ENCODE results near the gene FAM83B.
"Not testable (repeated sequence)": the region's sequence is repeated elsewhere in the genome, so short reads cannot be mapped to it uniquely, and the experiment has no call there.

The FAM83B gene

DNA sequence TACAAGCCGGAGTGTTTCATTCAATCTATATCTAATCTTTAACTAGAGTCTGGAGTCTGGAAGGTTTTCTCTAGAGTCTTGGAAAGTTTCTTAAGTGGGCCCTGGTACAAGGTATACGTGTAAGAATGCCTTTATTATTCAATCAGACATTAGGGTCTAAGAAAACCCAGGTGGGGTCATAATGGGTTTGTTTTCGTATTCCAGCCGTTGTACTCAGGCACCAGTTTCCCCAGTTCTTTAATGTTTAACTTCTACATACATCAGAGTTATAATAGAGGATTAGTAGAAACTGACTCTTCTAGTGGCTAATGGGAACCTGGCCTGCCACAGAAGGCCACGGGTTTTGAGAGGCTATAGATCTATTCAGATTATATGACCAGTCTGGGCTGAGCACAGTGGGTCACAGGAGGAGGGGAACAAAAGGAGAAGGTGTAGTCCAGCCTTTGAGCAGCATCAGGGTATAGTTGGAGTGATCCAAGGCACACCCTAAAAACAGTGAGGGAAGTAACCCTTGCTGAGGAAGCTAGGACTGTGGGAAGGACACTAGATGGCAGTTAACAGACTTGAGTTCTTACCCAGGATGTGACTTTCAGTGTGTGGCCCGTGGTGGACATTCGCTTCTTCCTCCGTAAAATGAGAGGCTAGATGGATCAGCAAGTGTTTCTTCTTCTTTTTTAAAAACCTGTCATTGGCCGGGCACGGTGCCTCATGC is 15.5 kb downstream of the FAM83B start:
- no peak for DNase-seq

DNA sequence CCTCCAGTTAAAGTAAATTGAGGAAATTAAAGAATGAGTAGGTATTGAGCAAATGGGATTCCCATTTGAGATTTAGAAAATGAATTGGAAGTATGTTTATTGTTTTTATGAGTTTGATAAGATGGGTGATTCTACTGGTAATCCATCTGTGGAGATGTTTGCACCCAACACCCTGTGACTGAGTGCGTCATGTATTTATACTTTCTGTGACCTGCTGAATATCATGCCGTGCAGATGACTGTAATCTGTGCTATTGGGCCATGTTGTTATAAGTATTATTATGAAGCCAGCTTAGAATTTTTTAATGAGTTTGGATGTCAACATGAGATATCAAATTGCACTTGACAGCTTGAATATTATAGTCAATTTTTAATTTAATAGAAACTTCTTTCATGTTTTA is 17.7 kb downstream of the FAM83B start:
- DNase-seq, result no peak

DNA sequence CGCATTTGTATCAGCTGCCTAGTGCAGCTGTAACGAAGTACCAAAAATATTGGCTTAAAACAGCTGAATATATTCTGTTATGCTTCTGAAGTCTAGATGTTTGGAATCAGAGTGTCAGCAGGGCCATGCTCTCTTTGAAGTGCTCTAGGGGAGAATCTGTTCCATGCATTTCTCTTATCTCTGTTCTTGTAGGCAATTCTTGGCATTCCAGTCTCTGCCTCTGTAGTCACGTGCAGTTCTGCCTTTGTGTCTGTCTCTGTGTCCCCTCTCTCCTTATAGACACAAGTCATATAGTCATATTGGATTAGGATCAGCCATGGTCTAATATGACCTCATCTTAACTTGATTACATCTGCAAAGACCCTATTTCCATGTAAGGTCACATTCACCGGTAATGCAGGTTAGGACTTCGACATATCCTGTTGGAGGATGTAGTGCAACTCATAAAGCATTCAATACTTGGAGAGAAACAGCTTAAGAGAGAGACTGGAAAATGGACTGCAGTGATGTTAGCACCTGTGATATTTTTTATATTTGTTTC is 18.6 kb downstream of the FAM83B start:
- no peak for DNase-seq

DNA sequence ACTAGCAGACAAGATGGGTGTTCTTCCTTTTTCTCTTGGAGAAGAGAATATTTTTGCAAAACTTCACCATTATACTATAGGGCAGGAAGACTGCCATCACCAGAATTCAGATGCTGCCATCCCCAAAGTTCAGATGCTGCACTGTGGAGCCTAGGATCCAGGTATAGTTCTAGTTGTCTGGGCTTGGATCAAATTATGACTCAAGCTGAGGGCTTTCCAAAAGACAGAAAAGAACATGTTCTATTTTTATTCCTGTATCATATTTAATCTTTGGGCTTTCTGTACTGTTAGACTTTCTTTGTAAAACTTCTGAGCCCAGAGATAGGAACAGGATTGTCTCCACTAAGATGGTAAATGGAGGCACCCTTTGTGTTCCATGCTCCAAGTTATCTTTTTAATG is 22.0 kb downstream of the FAM83B start:
- no peak for DNase-seq

DNA sequence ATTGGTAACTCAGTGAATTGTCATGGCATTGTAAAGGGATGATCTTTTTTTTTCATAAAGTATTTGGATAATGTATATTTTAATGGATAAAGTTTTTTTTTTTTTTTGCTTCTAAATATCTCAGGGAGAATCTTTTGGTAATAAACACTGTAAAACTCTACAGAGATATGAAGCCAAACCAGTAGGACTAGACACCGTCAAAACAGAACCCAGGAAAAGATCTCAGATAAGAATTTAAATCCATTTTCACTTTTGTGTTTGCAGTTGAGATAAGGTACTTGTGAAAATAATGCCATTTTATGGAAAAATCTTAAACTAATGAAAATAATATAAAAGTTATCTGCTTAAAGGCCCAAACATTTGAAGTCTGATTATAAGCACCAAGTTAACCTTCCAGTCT is 27.0 kb downstream of the FAM83B start:
- no peak for DNase-seq

DNA sequence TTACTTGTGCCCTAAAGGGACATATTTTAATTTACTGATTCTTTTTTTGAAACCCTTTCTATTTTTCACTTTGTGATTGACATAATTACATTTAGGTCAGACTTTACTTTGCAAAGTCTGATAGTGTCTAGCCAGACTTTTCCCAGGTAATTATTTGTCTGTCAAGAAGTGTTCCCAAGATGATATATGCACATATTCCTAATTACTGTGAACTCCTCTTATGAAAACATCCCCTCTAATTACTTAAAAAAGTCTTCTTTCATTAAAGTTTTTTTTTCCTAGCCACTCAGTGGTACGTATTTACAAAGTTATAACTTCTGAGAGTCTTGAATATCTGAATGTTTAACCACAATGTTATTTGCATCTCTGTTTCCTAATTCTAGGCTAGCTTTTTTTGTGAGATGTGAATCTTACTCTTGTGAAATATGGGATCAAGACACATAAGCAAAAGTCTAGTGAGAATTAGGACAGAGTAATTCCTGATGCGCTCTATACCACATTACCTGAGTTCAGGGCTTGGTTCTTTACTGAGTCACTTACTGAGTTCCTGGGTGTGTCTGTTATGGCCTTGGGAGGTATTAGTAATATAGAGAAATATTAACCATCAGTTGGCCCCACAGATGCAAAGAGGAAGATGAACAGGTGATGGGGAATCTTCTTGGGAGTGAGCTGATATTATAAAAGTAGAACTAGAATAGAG is 27.9 kb downstream of the FAM83B start:
- no peak for DNase-seq

DNA sequence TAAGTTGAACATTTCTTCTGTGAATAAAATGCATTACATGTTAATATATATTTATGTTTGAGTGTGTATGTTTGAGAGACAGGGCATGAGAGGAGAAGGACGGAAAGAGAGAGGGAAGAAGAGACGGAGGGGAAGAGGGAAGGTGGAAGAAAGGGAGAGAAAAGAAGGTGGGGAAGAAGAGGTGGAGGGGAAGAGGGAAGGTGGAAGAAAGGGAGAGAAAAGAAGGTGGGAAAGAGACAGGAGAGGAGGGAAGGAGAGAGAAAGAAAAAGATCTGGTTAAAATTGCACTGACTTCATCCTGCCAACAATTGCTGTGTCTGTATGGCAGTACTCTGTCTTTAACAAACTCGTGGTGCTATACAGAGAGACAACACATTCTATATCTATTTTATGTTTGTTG is 29.0 kb downstream of the FAM83B start:
- no peak for DNase-seq

DNA sequence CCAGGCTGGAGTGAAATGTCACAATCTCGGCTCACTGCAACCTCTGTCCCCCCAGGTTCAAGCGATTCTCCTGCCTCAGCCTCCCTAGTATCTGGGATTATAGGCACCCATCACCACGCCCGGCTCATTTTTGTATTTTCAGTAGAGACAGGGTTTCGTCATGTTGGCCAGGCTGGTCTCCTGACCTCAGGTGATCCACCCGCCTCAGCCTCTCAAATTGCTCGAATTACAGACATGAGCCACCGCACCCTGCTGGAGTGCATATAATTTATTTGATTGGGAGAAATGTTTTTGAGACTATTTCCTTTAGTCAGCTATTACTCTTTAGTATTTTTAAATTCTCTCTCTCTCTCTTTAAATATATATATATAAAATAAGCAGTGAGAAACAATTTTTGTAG is 29.8 kb downstream of the FAM83B start:
- DNase-seq, result no peak

DNA sequence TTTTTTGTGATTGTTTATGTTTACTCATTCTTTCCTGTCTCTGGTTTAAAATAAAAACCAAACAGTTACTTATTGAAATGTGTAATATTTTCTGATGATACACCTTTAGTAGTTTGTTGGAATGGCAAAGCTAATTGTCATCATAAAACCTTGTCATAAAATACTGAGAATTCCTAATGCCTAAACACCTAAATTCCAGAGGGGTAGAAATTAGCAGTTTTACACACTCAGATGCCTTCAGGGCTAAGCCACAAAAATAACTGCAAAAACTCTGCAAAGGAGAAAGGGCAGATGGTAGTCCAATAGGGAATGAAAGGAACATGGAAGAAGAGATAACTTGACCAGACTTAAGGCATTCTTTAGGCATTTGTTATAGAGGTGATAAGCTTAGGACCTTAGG is 30.3 kb downstream of the FAM83B start:
- DNase-seq, result no peak

DNA sequence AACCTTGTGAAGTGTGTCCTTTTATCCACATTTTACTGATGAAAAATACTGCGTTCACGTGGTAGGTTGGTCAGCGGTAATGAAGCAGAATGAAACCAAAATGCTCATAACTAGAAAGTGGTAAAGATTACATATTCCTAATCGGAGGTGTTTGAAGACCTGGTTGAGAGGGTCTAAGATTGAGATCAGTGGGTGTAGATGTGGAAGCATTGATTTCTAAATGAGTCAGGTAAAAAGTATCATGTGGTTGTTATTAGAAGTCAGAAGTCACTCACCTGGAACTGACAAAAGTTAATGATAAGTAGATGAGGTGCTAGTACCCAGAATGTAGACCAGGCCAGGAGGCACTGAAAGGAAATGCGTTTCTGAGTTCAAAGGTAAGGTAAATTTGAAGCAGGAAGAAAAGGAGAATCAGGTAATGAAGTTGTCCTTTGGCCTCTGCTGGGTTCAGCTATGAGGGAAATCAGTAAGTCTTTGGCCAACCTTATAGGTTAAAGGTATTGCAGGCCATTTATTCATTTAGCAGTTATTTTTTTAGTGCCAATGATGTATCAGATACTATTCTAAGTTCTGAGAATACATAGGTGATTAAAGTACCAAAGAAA is 31.2 kb downstream of the FAM83B start:
- DNase-seq, result no peak

DNA sequence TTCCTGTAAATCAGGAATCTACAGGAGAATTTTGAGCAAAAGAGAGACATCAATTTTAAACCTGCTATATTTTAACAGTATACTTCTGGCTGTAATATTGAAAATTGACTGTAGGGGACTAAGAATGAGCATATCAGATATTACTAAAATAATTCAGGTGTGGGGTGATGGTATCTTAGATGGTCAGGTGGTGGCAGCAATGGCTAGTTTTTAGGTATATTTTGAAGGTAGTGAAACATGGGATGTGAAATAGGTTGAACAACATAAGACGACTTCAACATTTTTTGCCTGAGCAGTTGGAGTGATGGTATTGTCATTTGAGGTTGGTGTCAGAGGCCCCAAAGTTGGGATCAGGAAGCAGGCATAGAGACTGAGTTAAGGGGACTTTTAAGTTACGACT is 32.1 kb downstream of the FAM83B start:
- no peak for DNase-seq

DNA sequence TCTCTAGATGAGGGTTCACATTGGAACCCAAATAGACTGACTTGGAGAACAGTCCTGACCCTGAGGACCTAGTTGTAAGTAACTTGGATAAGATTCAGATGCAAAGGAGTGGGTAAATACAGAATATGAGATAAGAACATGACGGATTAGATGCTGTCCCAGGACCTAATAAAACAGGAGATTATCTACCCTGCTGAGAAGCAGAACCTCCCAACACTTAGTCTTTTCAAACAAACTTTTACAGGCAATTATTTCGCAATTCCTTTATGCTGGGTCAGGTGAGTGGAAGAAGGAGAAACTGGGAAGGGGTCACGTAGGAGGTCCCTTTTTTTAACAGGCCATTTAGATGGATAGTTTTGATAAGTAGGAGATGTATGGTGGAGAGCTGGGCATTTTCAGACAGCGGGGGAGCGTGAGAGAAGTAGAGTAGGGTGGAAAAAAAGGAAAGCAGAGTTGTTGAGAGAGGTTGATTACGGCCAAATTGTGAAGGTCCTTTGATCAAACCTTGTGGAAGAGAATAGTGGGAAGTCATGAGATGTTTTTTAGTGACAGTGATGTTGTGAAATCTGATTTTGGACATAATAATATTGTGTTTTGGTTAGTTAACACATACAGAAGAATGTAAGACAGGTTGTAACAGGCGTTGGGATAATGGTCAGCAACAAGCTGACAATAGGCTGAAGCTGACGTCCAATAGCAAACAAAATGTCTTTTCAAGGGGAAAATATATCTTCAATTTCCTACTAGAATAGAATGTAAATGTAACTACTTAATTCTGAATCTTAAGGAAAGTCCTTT is 32.8 kb downstream of the FAM83B start:
- no peak for DNase-seq

DNA sequence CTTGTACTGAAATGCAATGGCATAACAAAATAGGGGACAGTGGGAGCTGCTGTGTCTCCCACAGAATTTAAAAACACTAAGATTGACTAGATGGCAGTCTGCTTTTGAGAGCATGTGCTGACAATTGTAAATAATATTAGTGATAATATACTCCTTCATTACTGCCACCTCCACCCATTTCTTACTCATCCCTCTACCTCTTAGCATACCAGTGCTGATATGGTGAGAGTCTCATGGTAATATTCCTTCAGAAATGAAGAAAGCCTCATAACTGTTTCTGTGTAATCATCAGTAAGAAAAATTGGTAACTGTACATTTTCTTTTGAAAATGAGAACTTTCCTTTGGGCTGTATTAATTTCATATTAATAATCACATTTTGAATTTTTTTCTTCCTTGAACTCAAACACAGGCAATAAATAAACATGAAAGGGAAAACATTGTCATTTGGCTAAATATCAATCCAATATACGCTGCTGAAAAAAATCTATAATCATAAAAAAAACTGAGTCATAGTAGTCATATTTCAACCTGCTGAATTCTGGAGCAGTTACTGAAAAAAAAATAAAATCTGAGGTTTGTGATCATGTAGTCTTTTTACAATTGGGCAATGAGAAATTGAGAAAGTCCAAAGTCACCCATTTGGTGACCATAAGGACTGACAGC is 34.6 kb downstream of the FAM83B start:
- no peak for DNase-seq

DNA sequence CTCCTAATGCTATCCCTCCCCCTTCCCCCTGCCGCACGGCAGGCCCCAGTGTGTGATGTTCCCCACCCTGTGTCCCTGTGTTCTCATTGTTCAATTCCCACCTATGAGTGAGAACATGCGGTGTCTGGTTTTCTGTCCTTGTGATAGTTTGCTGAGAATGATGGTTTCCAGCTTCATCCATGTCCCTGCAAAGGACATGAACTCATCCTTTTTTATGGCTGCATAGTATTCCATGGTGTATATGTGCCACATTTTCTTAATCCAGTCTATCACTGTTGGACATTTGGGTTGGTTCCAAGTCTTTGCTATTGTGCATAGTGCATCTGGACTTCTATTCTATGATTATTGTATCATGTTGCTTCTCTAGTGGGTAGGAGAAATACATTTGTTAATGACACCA is 35.3 kb downstream of the FAM83B start:
- DNase-seq, result not testable (repeated sequence)

DNA sequence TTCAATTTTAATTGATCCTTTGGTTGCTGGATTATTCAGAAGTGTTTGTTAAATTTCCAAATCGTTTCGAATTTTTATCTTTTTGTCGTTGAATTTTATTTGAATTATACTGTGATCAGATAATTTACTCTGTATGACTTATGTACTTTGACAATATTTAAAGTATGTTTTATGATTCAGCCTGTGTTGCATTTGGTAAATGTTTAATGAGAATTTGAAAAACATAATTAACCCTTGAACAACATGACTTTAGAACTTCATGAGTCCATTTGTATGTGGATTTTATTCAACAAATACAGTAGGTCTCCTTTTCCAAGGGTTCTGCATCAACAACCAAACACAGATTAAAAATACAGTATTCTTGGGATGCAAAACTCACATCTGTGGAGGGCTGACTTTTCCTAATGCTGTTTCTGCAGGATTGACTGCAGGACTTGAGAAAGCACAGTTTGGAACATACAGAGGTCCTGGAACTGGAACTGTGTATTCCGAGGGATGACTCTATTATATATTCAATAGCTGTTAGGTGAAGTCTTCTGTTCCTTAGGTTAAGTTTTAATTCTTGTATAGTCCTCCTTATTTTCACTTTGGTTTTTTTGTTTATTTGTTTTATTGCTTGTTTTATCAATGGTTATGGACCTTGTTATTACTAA is 40.5 kb downstream of the FAM83B start:
- no peak for DNase-seq

DNA sequence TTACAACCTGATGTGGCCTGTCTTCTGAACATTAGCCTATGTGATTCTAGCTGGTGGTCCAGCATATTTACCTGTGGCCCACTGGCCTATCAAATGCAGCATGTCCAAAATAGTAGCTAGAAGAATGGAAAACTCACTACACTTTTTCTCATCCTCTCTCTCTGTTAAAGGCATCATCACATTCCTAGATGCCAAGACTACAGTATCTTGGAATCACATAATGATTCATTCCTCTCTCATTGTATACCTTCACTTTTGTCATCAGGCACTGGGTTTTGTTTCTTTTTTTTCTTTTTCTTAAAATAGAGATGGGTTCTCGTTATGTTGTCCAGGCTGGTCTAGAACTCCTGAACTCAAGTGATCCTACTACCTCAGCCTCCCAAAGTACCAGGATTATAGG is 45.0 kb downstream of the FAM83B start:
- no peak for DNase-seq

DNA sequence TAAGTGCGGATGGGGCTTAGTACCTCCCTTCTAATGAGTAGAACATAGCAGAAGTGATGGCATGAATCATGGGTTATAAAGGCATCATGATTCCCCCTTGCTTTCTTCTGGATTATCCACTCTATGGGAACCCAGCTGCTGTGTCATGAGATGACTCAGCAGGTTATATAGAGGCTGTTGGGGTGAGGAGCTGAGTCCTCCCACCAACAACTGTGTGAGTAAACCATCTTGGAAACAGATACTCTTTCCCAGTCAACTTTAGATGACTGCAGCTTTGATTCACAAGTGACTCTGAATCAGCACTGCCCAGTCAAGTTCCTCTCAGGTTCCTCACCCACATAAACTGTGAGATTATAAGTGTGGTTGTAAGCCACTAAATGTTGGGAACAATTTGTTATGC is 46.3 kb downstream of the FAM83B start:
- no peak for DNase-seq

DNA sequence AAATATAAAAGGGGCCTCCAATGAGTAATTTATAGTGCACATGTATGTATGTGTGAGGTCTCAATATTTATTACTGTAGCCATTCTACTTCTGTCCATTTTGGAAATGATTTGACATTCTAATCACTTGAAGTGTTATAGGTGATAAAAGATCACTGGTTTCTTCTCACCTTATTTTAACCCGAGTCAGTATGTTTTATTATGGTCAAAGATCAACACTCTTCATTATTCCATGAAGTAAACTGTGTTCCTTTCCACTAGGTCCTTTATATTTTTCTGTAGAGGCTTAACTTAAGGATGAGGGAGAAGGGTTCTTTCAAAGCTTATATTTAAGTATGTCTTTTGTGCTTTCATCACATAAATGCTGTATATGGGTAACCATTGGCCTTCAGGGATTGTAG is 47.2 kb downstream of the FAM83B start:
- no peak for DNase-seq

DNA sequence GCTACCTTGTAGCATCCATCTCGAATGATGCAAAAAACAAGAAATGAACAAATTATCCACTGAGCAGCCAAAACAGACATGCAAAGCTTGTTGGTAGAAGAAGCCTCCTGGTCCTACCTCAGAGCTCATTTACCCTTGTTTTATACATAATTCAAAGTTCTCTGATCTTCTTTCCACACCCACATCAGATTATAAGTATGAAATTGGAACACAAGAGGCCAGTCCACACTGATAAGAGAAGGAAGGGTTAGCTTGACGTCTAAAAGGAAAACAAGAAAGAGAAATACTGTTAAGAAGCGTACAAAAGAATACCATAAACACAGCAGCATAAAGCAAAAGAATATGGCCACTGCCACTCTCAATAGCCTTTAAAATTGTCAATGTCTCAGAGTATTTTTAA is 49.7 kb downstream of the FAM83B start:
- no peak for DNase-seq

DNA sequence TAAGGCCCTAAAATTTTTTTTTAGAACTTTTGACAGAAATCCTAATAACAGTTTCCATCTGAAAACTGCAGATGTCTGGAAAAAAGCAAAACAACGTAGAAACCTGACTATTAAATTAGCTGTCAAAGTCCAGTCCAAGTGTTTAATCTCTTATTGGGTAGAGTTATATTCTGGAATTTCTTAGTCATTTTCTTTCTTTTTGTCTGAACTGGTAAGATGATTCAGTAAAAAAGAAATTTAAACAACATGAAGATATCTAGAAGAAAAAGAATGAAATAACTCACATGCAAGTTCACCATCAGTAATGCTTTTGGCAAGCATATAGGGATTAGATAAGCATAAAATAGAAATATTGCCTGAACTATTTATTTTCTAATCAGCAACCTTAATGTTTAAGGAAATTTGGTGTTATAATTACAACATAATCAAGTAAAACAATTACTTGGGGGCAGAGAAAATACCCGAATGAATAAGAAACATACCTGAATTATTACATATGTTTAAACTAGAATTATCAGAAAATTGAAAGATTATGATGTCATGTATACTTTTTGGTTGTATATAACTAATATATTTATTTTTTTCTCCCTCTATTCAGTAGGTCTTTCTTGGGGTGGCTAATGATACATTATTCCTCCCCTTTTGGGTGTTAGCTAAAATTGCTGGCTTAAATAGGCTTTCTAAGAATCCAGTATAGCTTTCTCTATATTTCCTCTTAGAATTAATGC is 51.1 kb downstream of the FAM83B start:
- DNase-seq, result no peak
